DOHH2 (cell line): Measurements from ENCODE around the gene PLXNB3.

ENCODE experiments used
- H3F3A ChIP-seq: fragments of 200-600 bp; sonication (generic), shearing (Covaris generic); 2 replicates; pipeline ENCODE4 v1.6.0; 2016; ENCODE audit warnings: antibody characterized with exemption, mild to moderate bottlenecking; ENCODE audit not compliant: control insufficient read depth, insufficient read depth
- H3K27ac ChIP-seq: fragments of 200-600 bp; sonication (generic); 2 replicates; pipeline ENCODE4 v1.5.1; 2014; ENCODE audit warnings: low read depth, mild to moderate bottlenecking, low read length, moderate library complexity
- H3K27me3 ChIP-seq: fragments of 200-600 bp; sonication (generic); 2 replicates; pipeline ENCODE4 v1.6.1; 2014; ENCODE audit warnings: mild to moderate bottlenecking, low read length, mixed read lengths; ENCODE audit not compliant: control insufficient read depth
- H3K36me3 ChIP-seq: fragments of 200-600 bp; sonication (generic); 2 replicates; pipeline ENCODE4 v1.6.1; 2014; ENCODE audit warnings: mild to moderate bottlenecking, low read length, moderate library complexity, mixed read lengths; ENCODE audit not compliant: control insufficient read depth
- H3K4me1 ChIP-seq: fragments of 200-600 bp; sonication (generic); 2 replicates; pipeline ENCODE4 v1.6.1; 2014; ENCODE audit warnings: mild to moderate bottlenecking, low read length, mixed read lengths; ENCODE audit not compliant: control insufficient read depth
- H3K4me2 ChIP-seq: fragments of 200-600 bp; sonication (generic); 2 replicates; pipeline ENCODE4 v1.6.0; 2014; ENCODE audit warnings: mild to moderate bottlenecking, low read length, moderate library complexity
- H3K4me3 ChIP-seq: fragments of 200-600 bp; sonication (generic); 2 replicates; pipeline ENCODE4 v1.5.1; 2014; ENCODE audit warnings: mild to moderate bottlenecking, low read length, mixed read lengths
- H3K79me2 ChIP-seq: fragments of 200-600 bp; sonication (generic); 2 replicates; pipeline ENCODE4 v1.6.1; 2014; ENCODE audit warnings: mild to moderate bottlenecking, low read length, mixed read lengths; ENCODE audit not compliant: control insufficient read depth
- H3K9me2 ChIP-seq: fragments of 200-600 bp; sonication (generic); replicated peaks from 2 replicates; pipeline ENCODE4 v1.6.1; 2014; ENCODE audit warnings: mild to moderate bottlenecking, low read length, mixed read lengths; ENCODE audit not compliant: control insufficient read depth
- H3K9me3 ChIP-seq: fragments of 200-600 bp; sonication (generic); 2 replicates; pipeline ENCODE4 v1.6.1; 2014; ENCODE audit warnings: antibody characterized with exemption, low read length, mixed read lengths; ENCODE audit not compliant: control insufficient read depth, insufficient read depth
- H4K20me1 ChIP-seq: fragments of 200-600 bp; sonication (generic); 2 replicates; pipeline ENCODE4 v1.6.0; 2014; ENCODE audit warnings: low read depth, mild to moderate bottlenecking, antibody characterized with exemption, low read length, moderate library complexity; ENCODE audit not compliant: control insufficient read depth, insufficient read depth
- EZH2phosphoT487 ChIP-seq: fragments of 200-600 bp; sonication (generic); IDR thresholded peaks from 2 replicates; pipeline ENCODE4 v1.6.1; 2017; ENCODE audit warnings: borderline replicate concordance, mild to moderate bottlenecking, antibody characterized with exemption, low read length, moderate library complexity, mixed read lengths
- TF ChIP-seq, protein P1 (sequence below): fragments of 200-600 bp; sonication (generic); IDR thresholded peaks from one replicate; pipeline ENCODE4 v1.5.1; 2014; ENCODE audit warnings: antibody characterized with exemption, mild to moderate bottlenecking, low read depth, low read length; ENCODE audit not compliant: poor library complexity, severe bottlenecking

The PLXNB3 gene

GRCh38 chrX:153781428-153782047 is 17.5 kb downstream of the PLXNB3 start:
- Histone ChIP-seq H3K79me2 (no peaks in the 10 kb centered on the region), H3K4me2 (no peak overlapping the region), H3F3A (no peaks in the 10 kb centered on the region), H3K27ac (no peak overlapping the region), H3K4me3 (no peak overlapping the region), H3K9me3 (no peaks in the 10 kb centered on the region), H4K20me1 (no peaks in the 10 kb centered on the region), H3K9me2 (no peaks in the 10 kb centered on the region), H3K36me3 (no peaks in the 10 kb centered on the region), H3K27me3 (no peaks in the 10 kb centered on the region), H3K4me1 (no peaks in the 10 kb centered on the region)
- TF ChIP-seq, protein P1, sequence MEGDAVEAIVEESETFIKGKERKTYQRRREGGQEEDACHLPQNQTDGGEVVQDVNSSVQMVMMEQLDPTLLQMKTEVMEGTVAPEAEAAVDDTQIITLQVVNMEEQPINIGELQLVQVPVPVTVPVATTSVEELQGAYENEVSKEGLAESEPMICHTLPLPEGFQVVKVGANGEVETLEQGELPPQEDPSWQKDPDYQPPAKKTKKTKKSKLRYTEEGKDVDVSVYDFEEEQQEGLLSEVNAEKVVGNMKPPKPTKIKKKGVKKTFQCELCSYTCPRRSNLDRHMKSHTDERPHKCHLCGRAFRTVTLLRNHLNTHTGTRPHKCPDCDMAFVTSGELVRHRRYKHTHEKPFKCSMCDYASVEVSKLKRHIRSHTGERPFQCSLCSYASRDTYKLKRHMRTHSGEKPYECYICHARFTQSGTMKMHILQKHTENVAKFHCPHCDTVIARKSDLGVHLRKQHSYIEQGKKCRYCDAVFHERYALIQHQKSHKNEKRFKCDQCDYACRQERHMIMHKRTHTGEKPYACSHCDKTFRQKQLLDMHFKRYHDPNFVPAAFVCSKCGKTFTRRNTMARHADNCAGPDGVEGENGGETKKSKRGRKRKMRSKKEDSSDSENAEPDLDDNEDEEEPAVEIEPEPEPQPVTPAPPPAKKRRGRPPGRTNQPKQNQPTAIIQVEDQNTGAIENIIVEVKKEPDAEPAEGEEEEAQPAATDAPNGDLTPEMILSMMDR, result no peak
- no peak for TF ChIP-seq EZH2phosphoT487

- TF ChIP-seq, protein P1, result no peak
- no peak for TF ChIP-seq EZH2phosphoT487
- no peaks in the 10 kb centered on the region for H4K20me1 ChIP-seq
- H3K79me2 ChIP-seq, result no peaks in the 10 kb centered on the region
- no peaks in the 10 kb centered on the region for H3F3A ChIP-seq
- H3K27ac ChIP-seq, result no peak overlapping the region
- H3K4me2 ChIP-seq, result no peak overlapping the region
- no peaks in the 10 kb centered on the region for H3K4me1 ChIP-seq
- H3K36me3 ChIP-seq, result no peaks in the 10 kb centered on the region
- H3K27me3 ChIP-seq, result no peaks in the 10 kb centered on the region
- H3K9me2 ChIP-seq, result no peaks in the 10 kb centered on the region
- no peak overlapping the region for H3K4me3 ChIP-seq
- H3K9me3 ChIP-seq, result no peaks in the 10 kb centered on the region
Measured at GRCh38 chrX:153782313-153782712, 18.3 kb downstream of the PLXNB3 start.

DNA sequence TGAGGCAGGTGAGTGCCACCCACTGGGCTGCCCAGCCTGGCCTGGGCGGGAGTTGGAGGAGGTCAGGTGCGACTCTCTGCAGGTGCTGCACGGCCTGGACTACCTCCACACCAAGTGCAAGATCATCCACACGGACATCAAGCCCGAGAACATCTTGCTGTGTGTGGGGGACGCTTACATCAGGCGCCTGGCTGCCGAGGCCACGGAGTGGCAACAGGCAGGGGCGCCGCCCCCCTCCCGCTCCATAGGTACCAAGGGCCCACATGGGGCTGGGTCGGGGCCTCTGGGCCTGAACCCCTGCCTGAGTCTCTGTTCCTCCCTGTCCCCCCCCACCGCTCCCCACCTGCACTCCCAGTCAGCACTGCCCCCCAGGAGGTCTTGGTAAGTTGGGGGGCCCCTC is 18.8 kb downstream of the PLXNB3 start:
- Histone ChIP-seq H3K9me3 (no peaks in the 10 kb centered on the region), H3K9me2 (no peaks in the 10 kb centered on the region), H4K20me1 (no peaks in the 10 kb centered on the region), H3F3A (no peaks in the 10 kb centered on the region), H3K27ac (no peak overlapping the region), H3K36me3 (no peaks in the 10 kb centered on the region), H3K4me2 (no peak overlapping the region), H3K4me1 (no peaks in the 10 kb centered on the region), H3K27me3 (no peaks in the 10 kb centered on the region), H3K4me3 (no peak overlapping the region), H3K79me2 (no peaks in the 10 kb centered on the region)
- TF ChIP-seq, protein P1, result no peak
- TF ChIP-seq EZH2phosphoT487, result no peak
